ENCODE data around the gene NPR2. TPM values are rescaled to one million over a fixed set of nuclear protein-coding genes. Genes with fewer than 3 reads are reported as not detected.

Gene NPR2
- total and polyA plus RNA-seq, 2 of the 13 experiments (the other 11 are each of a cell fraction or from before 2014, with no cell fraction given) = 7.4 to 9.4 TPM

- TF ChIP-seq ZXDC (CRISPR knock-in tag; IDR thresholded peaks at IDR 0.05) (no peak), ATM (IDR thresholded peaks at IDR 0.05; ENCODE audit: borderline replicate concordance) (no peak), TIGD3 (CRISPR knock-in tag; IDR thresholded peaks at IDR 0.05; ENCODE audit: borderline replicate concordance) (no peak), SOX13 (IDR thresholded peaks at IDR 0.05) (peak; percentile 68; the same call in 1 of the 2 replicates), SOX13 (CRISPR knock-in tag; conservative IDR thresholded peaks at IDR 0.05 in 1 of 2, IDR thresholded peaks at IDR 0.05 in 1 of 2) (peak in 1 of 2 experiments; percentile 91; a peak in 2 of 4 replicates), FOXM1 (CRISPR knock-in tag; IDR thresholded peaks at IDR 0.05) (no peak), ELF3 (CRISPR knock-in tag; IDR thresholded peaks at IDR 0.05) (no peak), IKZF1 (IDR thresholded peaks at IDR 0.05) (no peak), CENPT (CRISPR knock-in tag; IDR thresholded peaks at IDR 0.05; ENCODE audit: low read depth) (no peak), SOX6 (IDR thresholded peaks at IDR 0.05) (no peak), SOX6 (CRISPR knock-in tag; IDR thresholded peaks at IDR 0.05) (peak; percentile 85; the same call in 1 of the 2 replicates), ZNF33B (CRISPR knock-in tag; IDR thresholded peaks at IDR 0.05) (no peak), ZBTB38 (CRISPR knock-in tag; IDR thresholded peaks at IDR 0.05) (no peak), ZNF614 (CRISPR knock-in tag; IDR thresholded peaks at IDR 0.05; ENCODE audit: borderline replicate concordance) (no peak), ARID4A (CRISPR knock-in tag; IDR thresholded peaks at IDR 0.05; ENCODE audit: borderline replicate concordance) (peak; percentile 26; the same call in 1 of the 2 replicates), PHF21A (CRISPR knock-in tag; IDR thresholded peaks at IDR 0.05) (no peak), ZNF770 (CRISPR knock-in tag; IDR thresholded peaks at IDR 0.05) (no peak), PRMT3 (CRISPR knock-in tag; IDR thresholded peaks at IDR 0.05; ENCODE audit: borderline replicate concordance, low read depth) (no peak), RAD51 (IDR thresholded peaks at IDR 0.05; ENCODE audit: borderline replicate concordance) (no peak)
Observed at GRCh38 chr9:35746583-35746982, 44.8 kb upstream of the NPR2 start (continued).
